Neural cell (in vitro differentiated cells): Measurements from ENCODE around the gene MAN2A2.
A peak's percentile ranks its signal among the peaks of the same experiment; 100 is the strongest.

ENCODE experiments used
- RAD21 ChIP-seq: fragments of 450-650 bp; conservative IDR thresholded peaks from 2 replicates; pipeline ENCODE4 v1.6.1; 2014; ENCODE audit warnings: antibody characterized with exemption, mild to moderate bottlenecking, moderate library complexity
- TF ChIP-seq, protein P1 (sequence below): fragments of 450-650 bp; IDR thresholded peaks from 2 replicates; pipeline ENCODE4 v1.5.1; 2014; ENCODE audit warnings: antibody characterized with exemption, mild to moderate bottlenecking, moderate library complexity; ENCODE audit not compliant: poor library complexity, severe bottlenecking

DNA sequence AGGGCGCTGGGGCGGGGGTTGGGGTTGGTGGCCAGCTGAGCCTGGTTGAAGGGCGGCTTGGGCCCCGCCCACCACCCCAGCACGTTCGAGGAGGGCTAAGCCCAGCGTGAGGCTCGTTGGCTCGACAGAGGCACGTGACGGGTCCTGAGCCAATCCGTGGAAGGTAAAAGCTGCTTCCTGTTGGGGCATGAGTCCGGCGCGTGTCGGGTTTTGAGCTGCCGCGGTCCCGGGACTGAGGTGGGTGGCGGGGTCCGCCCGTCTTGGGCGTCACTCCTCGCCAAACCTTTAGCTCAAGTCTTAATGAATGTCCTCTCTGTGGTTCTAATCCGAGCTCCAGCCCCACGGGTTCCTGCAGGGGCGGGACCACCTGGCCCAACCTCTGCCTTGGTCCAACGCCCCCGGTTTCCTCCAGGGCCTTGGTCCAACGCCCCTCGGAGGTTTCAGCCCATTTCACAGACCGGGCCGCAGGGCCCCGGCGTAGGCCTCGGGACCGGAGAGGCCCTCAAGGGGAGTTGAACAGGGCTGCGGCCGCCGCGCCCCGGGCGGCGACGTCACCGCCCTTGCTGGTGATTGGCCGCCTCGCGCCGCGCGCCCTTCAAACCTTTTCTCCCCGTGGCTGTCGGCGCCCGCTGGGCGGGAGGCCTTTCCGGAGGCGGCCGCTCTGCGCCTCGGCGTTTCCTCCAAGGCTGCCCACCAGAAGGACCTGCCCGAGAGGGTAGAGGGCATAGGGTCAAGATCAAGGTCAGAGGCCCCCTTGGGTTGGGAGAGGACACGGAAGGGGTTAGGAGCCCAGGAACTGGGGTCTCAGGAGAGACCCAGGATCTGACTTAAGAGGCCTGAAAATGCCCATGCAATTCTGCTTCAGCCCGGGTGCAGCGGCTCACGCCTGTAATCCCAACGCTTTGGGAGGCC lies 51.9 kb downstream of the MAN2A2 start, which contains the start of gene RCCD1:
- TF ChIP-seq, protein P1, sequence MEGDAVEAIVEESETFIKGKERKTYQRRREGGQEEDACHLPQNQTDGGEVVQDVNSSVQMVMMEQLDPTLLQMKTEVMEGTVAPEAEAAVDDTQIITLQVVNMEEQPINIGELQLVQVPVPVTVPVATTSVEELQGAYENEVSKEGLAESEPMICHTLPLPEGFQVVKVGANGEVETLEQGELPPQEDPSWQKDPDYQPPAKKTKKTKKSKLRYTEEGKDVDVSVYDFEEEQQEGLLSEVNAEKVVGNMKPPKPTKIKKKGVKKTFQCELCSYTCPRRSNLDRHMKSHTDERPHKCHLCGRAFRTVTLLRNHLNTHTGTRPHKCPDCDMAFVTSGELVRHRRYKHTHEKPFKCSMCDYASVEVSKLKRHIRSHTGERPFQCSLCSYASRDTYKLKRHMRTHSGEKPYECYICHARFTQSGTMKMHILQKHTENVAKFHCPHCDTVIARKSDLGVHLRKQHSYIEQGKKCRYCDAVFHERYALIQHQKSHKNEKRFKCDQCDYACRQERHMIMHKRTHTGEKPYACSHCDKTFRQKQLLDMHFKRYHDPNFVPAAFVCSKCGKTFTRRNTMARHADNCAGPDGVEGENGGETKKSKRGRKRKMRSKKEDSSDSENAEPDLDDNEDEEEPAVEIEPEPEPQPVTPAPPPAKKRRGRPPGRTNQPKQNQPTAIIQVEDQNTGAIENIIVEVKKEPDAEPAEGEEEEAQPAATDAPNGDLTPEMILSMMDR, result peak; percentile 16
- TF ChIP-seq RAD21, result no peak
